GM10248 (cell line): Measurements from ENCODE around the gene AHDC1.

ENCODE experiments used
- CTCF ChIA-PET: fragments of 300-600 bp; sonication (Branson Sonifier 250); formaldehyde crosslinking; extraction: SDS; loops from one replicate; lab custom pipeline; 2021; ENCODE audit warnings: antibody characterized with exemption; lab: Yijun Ruan, JAX
- POLR2A ChIA-PET: fragments of 350-650 bp; sonication (Branson Sonifier 250); formaldehyde crosslinking; extraction: SDS; loops from one replicate; lab custom pipeline; 2020; ENCODE audit warnings: antibody characterized with exemption; lab: Yijun Ruan, JAX
- DNase-seq: peaks from one replicate; pipeline ENCODE4 v3.0.0; 2012; ENCODE audit errors: extremely low spot score
- CTCF ChIP-seq: IDR thresholded peaks from 2 replicates; pipeline ENCODE4 v1.5.1; 2012; ENCODE audit warnings: mild to moderate bottlenecking, low read depth; ENCODE audit errors: extremely low read depth, missing control alignments, control extremely low read depth

The AHDC1 gene

DNA sequence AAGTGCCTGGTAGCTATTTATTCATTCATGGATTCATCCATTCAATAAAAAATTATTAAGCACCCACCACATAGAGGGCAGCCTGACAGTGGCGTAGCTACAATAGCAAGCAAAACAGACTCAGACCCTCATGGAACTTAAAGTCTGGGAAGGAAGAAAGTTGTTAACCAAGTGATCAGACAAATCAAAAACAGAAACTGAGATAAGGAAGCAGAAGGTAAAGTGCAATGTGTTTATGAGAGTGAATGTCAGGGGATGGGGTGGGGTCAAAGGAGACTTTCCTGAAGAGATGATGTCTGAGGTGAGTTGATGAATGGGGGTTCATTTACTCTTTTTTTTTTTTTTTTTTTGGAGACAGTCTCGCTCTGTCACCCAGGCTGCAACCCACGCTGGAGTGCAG, 111.1 kb downstream of the AHDC1 start:
- CTCF ChIA-PET, result interaction anchor here (0.9 to 4.2 kb wide), 5 partner anchors 11 to 114 kb away, joined by 3 to 18 read pairs (median 4); no protein-coding TSS in a partner anchor
- POLR2A ChIA-PET, result no interaction called here
- no peak for DNase-seq
- no peak for TF ChIP-seq CTCF

GRCh38 chr1:27491748-27492700, 111.9 kb downstream of the AHDC1 start:
- no peak for TF ChIP-seq CTCF
- no peak for DNase-seq
- ChIA-PET CTCF (interaction anchor here (0.9 to 4.2 kb wide), 5 partner anchors 11 to 114 kb away, joined by 3 to 18 read pairs (median 4); no protein-coding TSS in a partner anchor), POLR2A (no interaction called here)

DNA sequence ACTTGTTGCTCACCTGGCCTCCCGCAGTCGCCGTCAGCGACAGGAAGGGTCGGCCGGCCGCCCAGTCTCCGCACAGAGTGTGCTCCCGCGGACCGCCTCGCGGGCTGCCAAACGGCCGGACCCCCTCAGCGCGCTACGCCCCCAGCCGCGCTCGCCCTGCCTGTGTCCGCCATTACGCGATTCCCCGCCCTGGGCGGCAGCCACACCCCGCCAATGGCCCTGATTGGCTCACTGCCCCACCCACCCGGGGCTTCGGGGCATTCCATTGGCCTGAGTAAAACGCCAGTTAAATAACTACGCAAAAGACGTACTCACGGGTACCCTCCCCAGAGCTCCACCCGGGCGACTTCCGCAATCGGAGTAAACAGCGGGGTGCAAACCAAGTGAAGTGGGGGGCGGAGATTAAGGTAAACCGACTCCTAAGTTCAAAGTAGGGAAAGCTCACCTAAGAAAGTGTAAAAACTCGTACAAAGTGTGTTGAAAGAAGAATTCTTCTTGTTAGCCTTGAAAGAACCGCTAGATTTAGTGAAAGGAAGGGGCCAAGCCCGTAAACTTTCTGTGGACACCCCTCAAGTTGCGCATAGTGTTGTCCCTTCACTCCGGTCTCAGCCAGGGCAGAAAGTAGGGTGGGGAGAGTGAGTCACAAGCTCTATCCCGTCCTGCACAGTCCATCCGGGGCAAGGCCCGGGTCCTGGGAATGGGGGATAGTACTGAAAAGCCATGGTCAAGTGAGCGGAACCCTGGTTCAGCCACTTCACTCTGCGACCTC, 113.8 kb downstream of the AHDC1 start, which contains the start of gene WASF2:
Gene WASF2 (minus strand): TSS at position 195 of the 769 bp plus-strand sequence. CDS start 61,277 bp downstream, outside the sequence.
- TF ChIP-seq CTCF, result no peak
- peak; percentile 93 for DNase-seq
- CTCF ChIA-PET, result interaction anchor here (0.9 to 4.2 kb wide), 12 partner anchors 9 to 133 kb away, joined by 3 to 18 read pairs (median 4); no protein-coding TSS in a partner anchor
- POLR2A ChIA-PET, result interaction anchor here (1.0 kb wide), 1 partner anchor 36 kb away, joined by 3 read pairs; no protein-coding TSS in a partner anchor

GRCh38 chr1:27489501-27489972, 114.4 kb downstream of the AHDC1 start:
- DNase-seq, result no peak
- ChIA-PET POLR2A (interaction anchor here (1.0 kb wide), 1 partner anchor 36 kb away, joined by 3 read pairs; no protein-coding TSS in a partner anchor), CTCF (interaction anchor here (1.2 to 4.2 kb wide), 9 partner anchors 8 to 86 kb away, joined by 3 to 18 read pairs (median 5); no protein-coding TSS in a partner anchor)
- TF ChIP-seq CTCF, result no peak

DNA sequence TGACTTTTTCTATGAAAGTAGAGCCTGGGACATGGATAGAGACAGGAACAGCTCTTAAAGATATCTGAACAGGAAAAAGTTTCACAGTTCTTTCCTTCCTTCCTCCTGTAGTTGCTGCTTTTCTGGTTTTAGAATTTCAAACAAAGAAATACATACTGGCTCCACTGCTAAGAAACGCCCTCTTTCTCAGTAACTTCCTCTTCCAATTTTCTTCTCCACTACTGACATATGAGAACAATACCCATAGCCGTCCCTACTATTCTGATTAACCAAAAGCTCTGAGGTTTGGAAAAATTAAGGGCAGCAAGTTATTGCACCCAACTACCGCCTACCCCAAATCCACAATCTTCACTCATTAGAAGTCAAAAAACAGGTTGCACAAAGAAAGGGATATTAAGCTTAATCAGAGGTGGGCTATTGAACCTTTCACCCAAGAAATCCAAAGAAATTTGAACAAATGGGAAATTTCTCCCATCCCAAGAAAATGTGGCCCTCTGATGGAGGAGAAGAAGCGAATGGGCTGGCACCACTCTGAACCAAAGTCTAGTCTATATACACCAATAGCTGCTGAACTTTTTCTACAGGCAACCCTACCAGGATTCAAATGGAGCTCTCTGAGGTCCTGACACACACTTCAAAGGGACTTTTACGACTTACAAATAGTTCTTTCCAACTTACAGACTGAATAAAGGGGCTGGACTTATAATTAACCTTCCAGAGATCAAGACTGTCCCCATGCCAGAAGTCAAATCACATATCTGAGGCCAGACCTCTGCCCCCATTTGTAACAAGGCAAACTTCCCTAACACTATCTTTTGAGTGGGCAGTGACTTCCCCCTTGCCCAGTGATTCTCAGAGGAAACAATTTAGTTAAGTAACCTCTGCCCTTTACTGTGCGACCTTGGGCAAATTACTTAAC, 115.7 kb downstream of the AHDC1 start:
- DNase-seq, result no peak
- no peak for TF ChIP-seq CTCF
- ChIA-PET CTCF (interaction anchor here (0.7 to 2.9 kb wide), 6 partner anchors 14 to 181 kb away, joined by 3 to 10 read pairs (median 6); no protein-coding TSS in a partner anchor), POLR2A (interaction anchor here (0.6 kb wide), 1 partner anchor 14 kb away, joined by 3 read pairs; no protein-coding TSS in a partner anchor)
